ENCODE data around the gene GTF2A1L. TPM values are rescaled to one million over a fixed set of nuclear protein-coding genes. Genes with fewer than 3 reads are reported as not detected.
"Not testable (repeated sequence)": the region's sequence is repeated elsewhere in the genome, so short reads cannot be mapped to it uniquely, and the experiment has no call there.

GTF2A1L gene
- total RNA-seq, 1 donor from 2014 or later = not detected

- Mint-ChIP-seq H3K9me3 (no peaks in the 10 kb centered on the region), H3K36me3 (ENCODE audit: low read depth) (no peaks in the 10 kb centered on the region), H3K27me3 (peaks cover 4% of the 10 kb centered on the region), H3K4me1 (no peaks in the 10 kb centered on the region), H3K27ac (no peak overlapping the region), H3K4me3 (no peak overlapping the region)
- intact Hi-C loops (cut with micrococcal nuclease) = no loop called here
- ATAC-seq (ENCODE audit: low read depth) (no peak), DNase-seq (no peak)
- ChIA-PET POLR2A (no interaction called here), CTCF (no interaction called here)
- no peak for TF ChIP-seq CTCF (IDR thresholded peaks at IDR 0.05)
These were observed 29.7 kb upstream of the GTF2A1L start for GRCh38 chr2:48587961-48588360.

GRCh38 chr2:48588745-48589144 is 28.9 kb upstream of the GTF2A1L start:
- ATAC-seq (ENCODE audit: low read depth) = no peak

DNA sequence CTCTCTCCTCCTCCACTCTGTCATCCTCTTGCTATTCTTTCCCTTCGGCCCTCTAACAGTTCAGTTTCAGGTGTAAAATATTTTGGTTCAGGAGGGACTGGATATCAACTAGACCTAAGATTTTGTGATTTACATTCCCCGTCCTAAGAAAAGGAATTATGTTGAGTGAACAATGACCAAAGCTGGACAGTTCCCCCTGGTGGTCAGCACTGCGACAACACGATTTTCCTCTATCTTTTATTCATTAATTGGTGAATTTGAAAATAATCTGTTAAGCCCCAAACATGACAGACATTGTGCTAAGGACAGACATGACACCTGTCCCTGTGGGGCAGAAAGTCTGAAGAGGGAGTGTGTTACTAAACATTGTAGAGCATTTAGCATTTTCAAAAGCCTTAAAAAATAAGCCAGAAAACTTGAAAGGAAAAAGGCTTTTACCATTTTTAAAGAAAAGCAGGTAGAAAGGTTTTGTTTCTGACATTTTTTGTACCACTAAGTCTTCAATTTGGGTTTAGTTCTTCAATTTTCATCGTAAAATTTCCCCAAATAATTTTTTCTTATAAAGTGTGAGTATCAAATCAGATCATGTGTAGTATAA is 28.4 kb upstream of the GTF2A1L start:
- ATAC-seq (ENCODE audit: low read depth) = no peak

More at GRCh38 chr2:48588745-48589144, 28.9 kb upstream of the GTF2A1L start:
- no peak overlapping the region for H3K27ac Mint-ChIP-seq
- POLR2A ChIA-PET = no interaction called here
- no peaks in the 10 kb centered on the region for H3K4me1 Mint-ChIP-seq
- no peak for TF ChIP-seq CTCF (IDR thresholded peaks at IDR 0.05)
- DNase-seq = no peak
- intact Hi-C loops (cut with micrococcal nuclease) = no loop called here
- CTCF ChIA-PET = no interaction called here
- peaks cover 4% of the 10 kb centered on the region for H3K27me3 Mint-ChIP-seq
- H3K4me3 Mint-ChIP-seq = no peak overlapping the region
- no peaks in the 10 kb centered on the region for H3K36me3 Mint-ChIP-seq (ENCODE audit: low read depth)
- H3K9me3 Mint-ChIP-seq = no peaks in the 10 kb centered on the region

DNA sequence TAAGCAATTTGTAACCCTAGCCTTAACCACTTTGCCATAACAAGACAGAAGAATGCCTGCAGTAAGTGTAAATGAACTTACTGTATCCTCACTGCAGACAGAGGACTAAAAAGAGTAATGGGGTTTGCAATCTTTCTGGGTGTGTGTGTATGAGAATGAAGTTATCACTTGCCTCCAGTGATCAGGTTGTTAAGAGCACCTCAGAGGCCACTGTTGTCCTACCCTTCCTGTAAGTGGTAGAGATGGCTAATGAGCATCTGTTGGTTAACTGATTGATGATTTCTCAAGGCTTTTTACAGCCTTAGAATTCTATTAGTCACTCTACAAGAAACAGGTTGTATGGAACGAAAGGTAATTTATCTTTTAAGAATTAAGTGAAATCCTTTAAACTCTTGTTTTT is 27.6 kb upstream of the GTF2A1L start:
- no peak for DNase-seq
- peaks cover 4% of the 10 kb centered on the region for H3K27me3 Mint-ChIP-seq
- H3K4me1 Mint-ChIP-seq = no peaks in the 10 kb centered on the region
- no peaks in the 10 kb centered on the region for H3K36me3 Mint-ChIP-seq (ENCODE audit: low read depth)
- TF ChIP-seq CTCF (IDR thresholded peaks at IDR 0.05) = no peak
- no peak for ATAC-seq (ENCODE audit: low read depth)
- POLR2A ChIA-PET = no interaction called here
- H3K27ac Mint-ChIP-seq = no peak overlapping the region
- H3K9me3 Mint-ChIP-seq = no peaks in the 10 kb centered on the region
- CTCF ChIA-PET = no interaction called here
- H3K4me3 Mint-ChIP-seq = no peak overlapping the region
- intact Hi-C loops (cut with micrococcal nuclease) = no loop called here

More for the DNA sequence above, 28.4 kb upstream of the GTF2A1L start:
- no peak for DNase-seq
- intact Hi-C loops (cut with micrococcal nuclease) = no loop called here
- CTCF ChIA-PET = no interaction called here
- TF ChIP-seq CTCF (IDR thresholded peaks at IDR 0.05) = no peak
- Mint-ChIP-seq H3K36me3 (ENCODE audit: low read depth) (no peaks in the 10 kb centered on the region), H3K9me3 (no peaks in the 10 kb centered on the region), H3K27ac (no peak overlapping the region), H3K4me3 (no peak overlapping the region), H3K27me3 (peaks cover 4% of the 10 kb centered on the region), H3K4me1 (no peaks in the 10 kb centered on the region)
- POLR2A ChIA-PET = no interaction called here

DNA sequence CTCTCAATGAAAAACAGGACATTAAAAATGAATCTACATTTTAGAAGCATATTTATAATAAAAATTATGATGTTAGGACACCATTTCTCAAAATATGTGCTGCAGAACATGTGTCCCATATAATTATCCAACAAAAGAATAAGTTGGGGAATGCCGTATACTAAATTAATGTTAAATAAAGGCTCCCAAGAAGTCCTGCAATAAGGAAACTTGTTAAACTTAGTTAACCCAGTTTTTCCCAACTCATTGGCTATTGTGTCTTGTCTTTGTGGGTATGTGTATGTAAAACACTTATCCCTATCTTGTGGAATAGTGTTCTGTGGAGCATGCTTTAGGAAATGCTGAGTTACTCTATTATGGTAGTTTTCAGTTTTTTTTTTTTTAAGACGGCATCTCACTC is 25.6 kb upstream of the GTF2A1L start:
- ATAC-seq (ENCODE audit: low read depth) = no peak
- Mint-ChIP-seq H3K36me3 (ENCODE audit: low read depth) (no peaks in the 10 kb centered on the region), H3K9me3 (no peaks in the 10 kb centered on the region), H3K27ac (no peak overlapping the region), H3K4me3 (no peak overlapping the region), H3K4me1 (no peaks in the 10 kb centered on the region), H3K27me3 (peaks cover 3% of the 10 kb centered on the region)
- DNase-seq = no peak
- intact Hi-C loops (cut with micrococcal nuclease) = no loop called here
- no peak for TF ChIP-seq CTCF (IDR thresholded peaks at IDR 0.05)
- CTCF ChIA-PET = no interaction called here
- POLR2A ChIA-PET = no interaction called here

DNA sequence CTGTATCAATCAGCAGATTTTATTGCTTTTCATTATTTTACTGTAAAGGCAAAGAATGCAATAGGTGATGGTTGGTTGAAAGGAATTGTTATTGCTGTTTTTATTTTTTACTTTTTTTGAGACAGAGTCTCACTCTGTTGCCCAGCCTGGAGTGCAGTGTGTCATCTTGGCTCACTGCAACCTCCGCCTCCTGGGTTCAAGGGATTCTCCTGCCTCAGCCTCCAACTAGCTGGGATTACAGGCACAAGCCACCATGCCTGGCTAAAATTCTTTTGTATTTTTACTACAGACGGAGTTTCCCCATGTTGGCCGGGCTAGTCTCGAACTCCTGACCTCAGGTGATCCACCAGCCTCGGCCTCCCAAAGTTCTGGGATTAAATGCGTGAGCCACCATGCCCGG is 20.9 kb upstream of the GTF2A1L start:
- CTCF ChIA-PET; H3K27me3 Mint-ChIP-seq; intact Hi-C loops (cut with micrococcal nuclease); ATAC-seq (ENCODE audit: low read depth); H3K27ac Mint-ChIP-seq; H3K4me3 Mint-ChIP-seq; H3K9me3 Mint-ChIP-seq; DNase-seq; H3K4me1 Mint-ChIP-seq; H3K36me3 Mint-ChIP-seq (ENCODE audit: low read depth); POLR2A ChIA-PET: not testable (repeated sequence)
